GM12874 (cell line): ENCODE results near the gene DYNLT3.

Source experiments
- CTCF ChIP-seq: IDR thresholded peaks from 2 replicates; pipeline ENCODE4 v1.5.1; 2011; ENCODE audit warnings: low read depth, mild to moderate bottlenecking, control low read depth, low read length, moderate library complexity; ENCODE audit not compliant: insufficient read depth

The DYNLT3 gene

GRCh38 chrX:37879692-37880091, 32.3 kb upstream of the DYNLT3 start:
- TF ChIP-seq CTCF: no peak

- no peak for TF ChIP-seq CTCF
Measured at GRCh38 chrX:37876716-37877115, 29.3 kb upstream of the DYNLT3 start.

- TF ChIP-seq CTCF: no peak
Measured at GRCh38 chrX:37875675-37876074, 28.3 kb upstream of the DYNLT3 start.

- no peak for TF ChIP-seq CTCF
Measured at GRCh38 chrX:37873220-37873619, 25.8 kb upstream of the DYNLT3 start.

GRCh38 chrX:37872303-37872655, 24.9 kb upstream of the DYNLT3 start:
- no peak for TF ChIP-seq CTCF

GRCh38 chrX:37871626-37872302, 24.4 kb upstream of the DYNLT3 start:
- TF ChIP-seq CTCF: no peak

GRCh38 chrX:37867536-37868153, 20.3 kb upstream of the DYNLT3 start:
- no peak for TF ChIP-seq CTCF

GRCh38 chrX:37863728-37864127, 16.4 kb upstream of the DYNLT3 start:
- TF ChIP-seq CTCF: no peak
